OCI-LY1 (cell line): ENCODE data around the gene ADCY1.

ENCODE experiments used
- H2AFZ ChIP-seq: fragments of 200-600 bp; sonication (generic), shearing (Covaris generic); 2 replicates; pipeline ENCODE4 v1.6.0; 2014; ENCODE audit warnings: antibody characterized with exemption, mild to moderate bottlenecking, low read length
- H3F3A ChIP-seq: fragments of 200-600 bp; sonication (generic), shearing (Covaris generic); 2 replicates; pipeline ENCODE4 v1.6.0; 2014; ENCODE audit warnings: mild to moderate bottlenecking, antibody characterized with exemption, low read length, moderate library complexity; ENCODE audit not compliant: insufficient read depth
- H3K27ac ChIP-seq: fragments of 200-600 bp; sonication (generic); 2 replicates; pipeline ENCODE4 v1.5.1; 2014; ENCODE audit warnings: low read length, mixed run types, mild to moderate bottlenecking, low read depth; ENCODE audit not compliant: poor library complexity, severe bottlenecking
- H3K27me3 ChIP-seq: fragments of 200-600 bp; sonication (generic); 2 replicates; pipeline ENCODE4 v1.6.0; 2014; ENCODE audit warnings: antibody characterized with exemption, mild to moderate bottlenecking, low read length, moderate library complexity; ENCODE audit not compliant: insufficient read depth
- H3K36me3 ChIP-seq: fragments of 200-600 bp; sonication (generic); 2 replicates; pipeline ENCODE4 v1.6.1; 2014; ENCODE audit warnings: mild to moderate bottlenecking, antibody characterized with exemption, low read length, moderate library complexity, mixed read lengths; ENCODE audit not compliant: insufficient read depth
- H3K4me1 ChIP-seq: fragments of 200-600 bp; sonication (generic); 2 replicates; pipeline ENCODE4 v1.5.1; 2014; ENCODE audit warnings: mild to moderate bottlenecking, low read length, moderate library complexity; ENCODE audit not compliant: insufficient read depth, severe bottlenecking
- H3K4me2 ChIP-seq: fragments of 200-600 bp; sonication (generic), shearing (Covaris generic); 2 replicates; pipeline ENCODE4 v1.6.1; 2014; ENCODE audit warnings: low read length
- H3K4me3 ChIP-seq: fragments of 200-600 bp; sonication (generic); 2 replicates; pipeline ENCODE4 v1.5.1; 2014; ENCODE audit warnings: low read length, low read depth, mild to moderate bottlenecking, mixed read lengths; ENCODE audit not compliant: poor library complexity, severe bottlenecking
- H3K79me2 ChIP-seq: fragments of 200-600 bp; shearing (Covaris generic); 2 replicates; pipeline ENCODE4 v1.6.1; 2016; ENCODE audit warnings: mixed run types, low read length, mixed read lengths; ENCODE audit not compliant: insufficient read depth
- H3K9ac ChIP-seq: fragments of 200-600 bp; sonication (generic), shearing (Covaris generic); 2 replicates; pipeline ENCODE4 v1.6.1; 2014; ENCODE audit warnings: mild to moderate bottlenecking, low read length, mixed read lengths
- H3K9me2 ChIP-seq: fragments of 200-600 bp; sonication (generic), shearing (Covaris generic); 2 replicates; pipeline ENCODE4 v1.6.1; 2014; ENCODE audit warnings: low read depth, mild to moderate bottlenecking, low read length, mixed read lengths
- H3K9me3 ChIP-seq: fragments of 200-600 bp; shearing (Covaris generic); 2 replicates; pipeline ENCODE4 v1.6.1; 2014; ENCODE audit warnings: low read length, mixed read lengths
- H4K20me1 ChIP-seq: fragments of 200-600 bp; sonication (generic), shearing (Covaris generic); 2 replicates; pipeline ENCODE4 v1.6.0; 2016; ENCODE audit warnings: mild to moderate bottlenecking, low read length; ENCODE audit not compliant: insufficient read depth
- CTCF ChIP-seq: fragments of 200-600 bp; sonication (generic), shearing (Covaris generic); IDR thresholded peaks from 2 replicates; pipeline ENCODE4 v1.5.1; 2017; ENCODE audit warnings: mild to moderate bottlenecking, antibody characterized with exemption, low read length, moderate library complexity, mixed read lengths
- EZH2 ChIP-seq: fragments of 200-600 bp; sonication (generic), shearing (Covaris generic); IDR thresholded peaks from 2 replicates; pipeline ENCODE4 v1.8.0; 2017; ENCODE audit warnings: borderline replicate concordance, mixed run types, mild to moderate bottlenecking, antibody characterized with exemption, low read length, moderate library complexity, mixed read lengths

Gene ADCY1

GRCh38 chr7:45566386-45566785 lies 7.8 kb upstream of the ADCY1 start:
- H3K36me3 ChIP-seq: no peaks in the 10 kb centered on the region
- no peaks in the 10 kb centered on the region for H3K9me3 ChIP-seq
- H3K27me3 ChIP-seq: no peaks in the 10 kb centered on the region
- H3K79me2 ChIP-seq: no peaks in the 10 kb centered on the region
- H3K4me1 ChIP-seq: no peaks in the 10 kb centered on the region
- no peak overlapping the region for H3K4me3 ChIP-seq
- H4K20me1 ChIP-seq: no peaks in the 10 kb centered on the region
- no peak overlapping the region for H3K27ac ChIP-seq
- H3F3A ChIP-seq: no peaks in the 10 kb centered on the region
- H3K4me2 ChIP-seq: no peak overlapping the region
- no peak for TF ChIP-seq EZH2
- TF ChIP-seq CTCF: no peak
- no peak overlapping the region for H2AFZ ChIP-seq
- H3K9me2 ChIP-seq: no peaks in the 10 kb centered on the region
- no peak overlapping the region for H3K9ac ChIP-seq

- Histone ChIP-seq H3K4me1 (no peaks in the 10 kb centered on the region), H3F3A (no peaks in the 10 kb centered on the region), H3K4me3 (no peak overlapping the region), H2AFZ (no peak overlapping the region), H3K9ac (no peak overlapping the region), H3K79me2 (no peaks in the 10 kb centered on the region), H3K9me3 (no peaks in the 10 kb centered on the region), H4K20me1 (no peaks in the 10 kb centered on the region), H3K4me2 (no peak overlapping the region), H3K27me3 (no peaks in the 10 kb centered on the region), H3K9me2 (no peaks in the 10 kb centered on the region), H3K36me3 (no peaks in the 10 kb centered on the region), H3K27ac (no peak overlapping the region)
- no peak for TF ChIP-seq EZH2
- TF ChIP-seq CTCF: no peak
Measured at GRCh38 chr7:45566961-45567360, 7.2 kb upstream of the ADCY1 start.

- Histone ChIP-seq H3K4me2 (no peak overlapping the region), H3K4me3 (no peak overlapping the region), H3K36me3 (no peaks in the 10 kb centered on the region), H3K4me1 (no peaks in the 10 kb centered on the region), H2AFZ (no peak overlapping the region), H3K9ac (no peak overlapping the region), H3K9me2 (no peaks in the 10 kb centered on the region), H3K27ac (no peak overlapping the region), H3K9me3 (no peaks in the 10 kb centered on the region), H3K79me2 (no peaks in the 10 kb centered on the region), H3F3A (no peaks in the 10 kb centered on the region), H4K20me1 (no peaks in the 10 kb centered on the region), H3K27me3 (no peaks in the 10 kb centered on the region)
- TF ChIP-seq CTCF: no peak
- TF ChIP-seq EZH2: no peak
Measured at GRCh38 chr7:45567713-45568112, 6.5 kb upstream of the ADCY1 start.
